B cell (primary cell): ENCODE measurements around the gene PHF12.

Source experiments
- EZH2 ChIP-seq: IDR thresholded peaks from 2 replicates; pipeline ENCODE4 v1.6.1; 2012; ENCODE audit warnings: borderline replicate concordance, low read depth, mild to moderate bottlenecking, moderate library complexity, low read length; ENCODE audit not compliant: insufficient read depth, poor library complexity, severe bottlenecking
- TF ChIP-seq, protein P1 (sequence below): fragments of 200-600 bp; IDR thresholded peaks from one replicate; pipeline ENCODE4 v1.8.0; 2022; ENCODE audit warnings: antibody characterized with exemption, mild to moderate bottlenecking

GRCh38 chr17:28993645-28994426, 42.5 kb upstream of the PHF12 start:
- TF ChIP-seq, protein P1, sequence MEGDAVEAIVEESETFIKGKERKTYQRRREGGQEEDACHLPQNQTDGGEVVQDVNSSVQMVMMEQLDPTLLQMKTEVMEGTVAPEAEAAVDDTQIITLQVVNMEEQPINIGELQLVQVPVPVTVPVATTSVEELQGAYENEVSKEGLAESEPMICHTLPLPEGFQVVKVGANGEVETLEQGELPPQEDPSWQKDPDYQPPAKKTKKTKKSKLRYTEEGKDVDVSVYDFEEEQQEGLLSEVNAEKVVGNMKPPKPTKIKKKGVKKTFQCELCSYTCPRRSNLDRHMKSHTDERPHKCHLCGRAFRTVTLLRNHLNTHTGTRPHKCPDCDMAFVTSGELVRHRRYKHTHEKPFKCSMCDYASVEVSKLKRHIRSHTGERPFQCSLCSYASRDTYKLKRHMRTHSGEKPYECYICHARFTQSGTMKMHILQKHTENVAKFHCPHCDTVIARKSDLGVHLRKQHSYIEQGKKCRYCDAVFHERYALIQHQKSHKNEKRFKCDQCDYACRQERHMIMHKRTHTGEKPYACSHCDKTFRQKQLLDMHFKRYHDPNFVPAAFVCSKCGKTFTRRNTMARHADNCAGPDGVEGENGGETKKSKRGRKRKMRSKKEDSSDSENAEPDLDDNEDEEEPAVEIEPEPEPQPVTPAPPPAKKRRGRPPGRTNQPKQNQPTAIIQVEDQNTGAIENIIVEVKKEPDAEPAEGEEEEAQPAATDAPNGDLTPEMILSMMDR: no peak
- no peak for TF ChIP-seq EZH2
